Liver (tissue), 9 donors: Measurements from ENCODE around the gene WWOX. TPM values are rescaled to one million over a fixed set of nuclear protein-coding genes. Genes with fewer than 3 reads are reported as not detected.

ENCODE experiments used
- DNase-seq: peaks from one replicate; pipeline ENCODE4 v3.0.0-alpha.2; 2017; ENCODE audit warnings: low spot score
- H3K27ac ChIP-seq, 2 donors: one replicate each; pipeline ENCODE4 v1.7.0; 2013; ENCODE audit warnings: inconsistent platforms in 2 of 2, low read length in 2 of 2, control low read depth in 1 of 2, low read depth in 1 of 2, mild to moderate bottlenecking in 1 of 2
- H3K27me3 ChIP-seq, 4 donors: one replicate each; pipeline versions ENCODE4 v1.6.1 to v1.7.0; 2013; ENCODE audit warnings: low read length in 3 of 4, inconsistent platforms in 1 of 4, mild to moderate bottlenecking in 1 of 4, moderate library complexity in 1 of 4; ENCODE audit not compliant: control insufficient read depth in 4 of 4, insufficient read depth in 4 of 4
- H3K36me3 ChIP-seq, 4 donors: one replicate each; pipeline versions ENCODE4 v1.6.1 to v1.7.0; 2013; ENCODE audit warnings: low read length in 3 of 4, mild to moderate bottlenecking in 3 of 4, low read depth in 1 of 4, moderate library complexity in 1 of 4; ENCODE audit not compliant: control insufficient read depth in 4 of 4, insufficient read depth in 3 of 4
- H3K4me1 ChIP-seq, 4 donors: one replicate each; pipeline versions ENCODE4 v1.6.1 to v1.7.0; 2013; ENCODE audit warnings: low read length in 3 of 4, mild to moderate bottlenecking in 3 of 4, moderate library complexity in 1 of 4; ENCODE audit not compliant: control insufficient read depth in 4 of 4, insufficient read depth in 4 of 4
- H3K4me3 ChIP-seq, 3 donors: one replicate each; pipeline versions ENCODE4 v1.6.1 to v1.7.0; 2013; ENCODE audit warnings: low read length in 3 of 3, control low read depth in 1 of 3, low read depth in 1 of 3, mild to moderate bottlenecking in 1 of 3
- H3K9ac ChIP-seq, 2 donors: one replicate each; pipeline ENCODE4 v1.7.0; 2013; ENCODE audit warnings: low read length in 2 of 2, mild to moderate bottlenecking in 2 of 2, moderate library complexity in 2 of 2, control low read depth in 1 of 2, low read depth in 1 of 2
- H3K9me3 ChIP-seq, 4 donors: one replicate each; pipeline versions ENCODE4 v1.6.1 to v1.7.0; 2013; ENCODE audit warnings: low read length in 3 of 4; ENCODE audit not compliant: control insufficient read depth in 4 of 4
- ATF3 ChIP-seq: IDR thresholded peaks from 2 replicates; pipeline ENCODE4 v1.6.1; 2016; ENCODE audit warnings: antibody characterized with exemption
- CTCF ChIP-seq: fragments of 150-350 bp; IDR thresholded peaks from 2 replicates; pipeline ENCODE4 v1.5.1; 2017; ENCODE audit warnings: improper control_type of control experiment, low read depth, low read length; ENCODE audit not compliant: missing input control
- EGR1 ChIP-seq, 2 donors: IDR thresholded peaks; 2 replicates each; pipeline ENCODE4 v1.6.1; 2016 to 2018; ENCODE audit warnings: antibody characterized with exemption in 2 of 2, low read depth in 2 of 2
- FOXA1 ChIP-seq: IDR thresholded peaks from 2 replicates; pipeline ENCODE4 v1.6.1; 2016; ENCODE audit warnings: antibody characterized with exemption
- FOXA2 ChIP-seq: IDR thresholded peaks from 2 replicates; pipeline ENCODE4 v1.6.1; 2016; ENCODE audit warnings: antibody characterized with exemption
- HNF4A ChIP-seq, 2 donors: conservative IDR thresholded peaks; 2 replicates each; pipeline ENCODE4 v1.6.1; 2016; ENCODE audit warnings: antibody characterized with exemption in 2 of 2, mild to moderate bottlenecking in 2 of 2
- HNF4G ChIP-seq: IDR thresholded peaks from 2 replicates; pipeline ENCODE4 v1.6.1; 2016; ENCODE audit warnings: antibody characterized with exemption
- JUND ChIP-seq, 2 donors: IDR thresholded peaks; 2 replicates each; pipeline ENCODE4 v1.6.1; 2016; ENCODE audit warnings: antibody characterized with exemption in 2 of 2
- NR2F2 ChIP-seq: IDR thresholded peaks from 2 replicates; pipeline ENCODE4 v1.6.1; 2016; ENCODE audit warnings: antibody characterized with exemption
- RAD21 ChIP-seq, 2 donors: IDR thresholded peaks; 2 replicates each; pipeline ENCODE4 v1.6.1; 2016; ENCODE audit warnings: antibody characterized with exemption in 2 of 2, mild to moderate bottlenecking in 2 of 2
- RXRA ChIP-seq, 2 donors: IDR thresholded peaks; 2 replicates each; pipeline ENCODE4 v1.6.1; 2017 to 2018; ENCODE audit warnings: antibody characterized with exemption in 2 of 2, mild to moderate bottlenecking in 1 of 2
- SP1 ChIP-seq: IDR thresholded peaks from 2 replicates; pipeline ENCODE4 v1.6.1; 2018; ENCODE audit warnings: antibody characterized with exemption, mild to moderate bottlenecking
- TAF1 ChIP-seq: conservative IDR thresholded peaks from 2 replicates; pipeline ENCODE4 v1.6.1; 2016; ENCODE audit warnings: antibody characterized with exemption, mild to moderate bottlenecking
- YY1 ChIP-seq: IDR thresholded peaks from 2 replicates; pipeline ENCODE4 v1.6.1; 2016; ENCODE audit warnings: antibody characterized with exemption, mild to moderate bottlenecking
- ZBTB33 ChIP-seq: IDR thresholded peaks from 2 replicates; pipeline ENCODE4 v1.6.1; 2016; ENCODE audit warnings: antibody characterized with exemption
- WGBS: extraction: QIAGEN DNeasy Blood & Tissue Kit; methylation state at CpG from one replicate; pipeline ENCODE4 v1.1.7; 2013; 5-methylcytosine and 5-hydroxymethylcytosine counted together
- polyA plus RNA-seq, 2 donors: library from polyadenylated mRNA; stranded (reverse) in 1 of 2; unstranded in 1 of 2; fragments of 200-250 nt in 1 of 2; fragments of >200 nt in 1 of 2; fragmentation: Nextera tagmentation in 1 of 2; extraction: Ambion mirVana in 1 of 2; gene quantifications; one replicate each; pipeline versions ENCODE4 v1.2.1 to v1.2.3, GENCODE V29; 2013 to 2015
- total RNA-seq, 2 donors: library from RNA; depleted of rRNA; stranded (reverse); fragments of >200 nt; gene quantifications; one replicate each; pipeline ENCODE4 v1.2.3, GENCODE V29; 2014
- TF ChIP-seq, protein P1 (sequence below): IDR thresholded peaks from 2 replicates; pipeline ENCODE4 v1.6.1; 2016; ENCODE audit warnings: antibody characterized with exemption, mild to moderate bottlenecking
- TF ChIP-seq, protein P2 (sequence below): IDR thresholded peaks from 2 replicates; pipeline ENCODE4 v1.6.1; 2016; ENCODE audit warnings: antibody characterized with exemption
- donor health status: healthy.
- donor health status: healthy.
- donor health status: healthy.
- donor health status: healthy.
- donor health status: healthy.

The WWOX gene
- total and polyA plus RNA-seq, 4 donors, result 9.8 to 46.0 (median 15.3) TPM

DNA sequence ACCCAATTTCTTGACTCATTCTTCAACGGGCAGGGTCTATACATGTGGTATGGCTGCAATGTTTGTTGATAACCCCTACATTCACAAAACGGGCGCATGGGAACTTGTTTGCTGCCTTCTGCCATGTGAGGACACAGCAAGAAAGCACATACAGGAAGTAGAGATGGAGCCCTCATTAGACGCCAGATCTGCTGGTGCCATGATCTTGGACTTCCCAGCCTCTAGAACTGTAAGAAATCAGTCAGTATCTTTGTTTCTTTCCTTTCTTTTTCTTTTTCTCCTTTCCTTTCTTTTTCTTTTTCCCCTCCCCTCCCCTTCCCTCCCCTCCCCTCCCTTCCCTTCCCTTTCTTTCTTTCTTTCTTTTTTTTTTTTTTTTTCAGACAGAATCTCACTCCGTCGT is 165.2 kb downstream of the WWOX start:
- no peak overlapping the region for H3K4me3 ChIP-seq
- H3K27me3 ChIP-seq, result no peaks in the 10 kb centered on the region
- no peak overlapping the region for H3K9ac ChIP-seq
- H3K27ac ChIP-seq, result no peak overlapping the region
- H3K36me3 ChIP-seq, result no peaks in the 10 kb centered on the region
- WGBS, result 96% methylated on average over 6 of the region's 6 CpGs
- H3K9me3 ChIP-seq, result no peaks in the 10 kb centered on the region
- no peaks in the 10 kb centered on the region for H3K4me1 ChIP-seq
- DNase-seq, result no peak
- TF ChIP-seq TAF1 (no peak), FOXA1 (no peak), SP1 (no peak), HNF4G (no peak), RXRA (IDR thresholded peaks at IDR 0.05) (no peak), EGR1 (IDR thresholded peaks at IDR 0.05; ENCODE audit: low read depth in 2 of 2) (no peak), ATF3 (no peak), YY1 (no peak), CTCF (no peak), JUND (IDR thresholded peaks at IDR 0.05) (no peak), RAD21 (IDR thresholded peaks at IDR 0.05) (no peak), FOXA2 (no peak)
- TF ChIP-seq, protein P1, sequence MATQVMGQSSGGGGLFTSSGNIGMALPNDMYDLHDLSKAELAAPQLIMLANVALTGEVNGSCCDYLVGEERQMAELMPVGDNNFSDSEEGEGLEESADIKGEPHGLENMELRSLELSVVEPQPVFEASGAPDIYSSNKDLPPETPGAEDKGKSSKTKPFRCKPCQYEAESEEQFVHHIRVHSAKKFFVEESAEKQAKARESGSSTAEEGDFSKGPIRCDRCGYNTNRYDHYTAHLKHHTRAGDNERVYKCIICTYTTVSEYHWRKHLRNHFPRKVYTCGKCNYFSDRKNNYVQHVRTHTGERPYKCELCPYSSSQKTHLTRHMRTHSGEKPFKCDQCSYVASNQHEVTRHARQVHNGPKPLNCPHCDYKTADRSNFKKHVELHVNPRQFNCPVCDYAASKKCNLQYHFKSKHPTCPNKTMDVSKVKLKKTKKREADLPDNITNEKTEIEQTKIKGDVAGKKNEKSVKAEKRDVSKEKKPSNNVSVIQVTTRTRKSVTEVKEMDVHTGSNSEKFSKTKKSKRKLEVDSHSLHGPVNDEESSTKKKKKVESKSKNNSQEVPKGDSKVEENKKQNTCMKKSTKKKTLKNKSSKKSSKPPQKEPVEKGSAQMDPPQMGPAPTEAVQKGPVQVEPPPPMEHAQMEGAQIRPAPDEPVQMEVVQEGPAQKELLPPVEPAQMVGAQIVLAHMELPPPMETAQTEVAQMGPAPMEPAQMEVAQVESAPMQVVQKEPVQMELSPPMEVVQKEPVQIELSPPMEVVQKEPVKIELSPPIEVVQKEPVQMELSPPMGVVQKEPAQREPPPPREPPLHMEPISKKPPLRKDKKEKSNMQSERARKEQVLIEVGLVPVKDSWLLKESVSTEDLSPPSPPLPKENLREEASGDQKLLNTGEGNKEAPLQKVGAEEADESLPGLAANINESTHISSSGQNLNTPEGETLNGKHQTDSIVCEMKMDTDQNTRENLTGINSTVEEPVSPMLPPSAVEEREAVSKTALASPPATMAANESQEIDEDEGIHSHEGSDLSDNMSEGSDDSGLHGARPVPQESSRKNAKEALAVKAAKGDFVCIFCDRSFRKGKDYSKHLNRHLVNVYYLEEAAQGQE, result no peak

DNA sequence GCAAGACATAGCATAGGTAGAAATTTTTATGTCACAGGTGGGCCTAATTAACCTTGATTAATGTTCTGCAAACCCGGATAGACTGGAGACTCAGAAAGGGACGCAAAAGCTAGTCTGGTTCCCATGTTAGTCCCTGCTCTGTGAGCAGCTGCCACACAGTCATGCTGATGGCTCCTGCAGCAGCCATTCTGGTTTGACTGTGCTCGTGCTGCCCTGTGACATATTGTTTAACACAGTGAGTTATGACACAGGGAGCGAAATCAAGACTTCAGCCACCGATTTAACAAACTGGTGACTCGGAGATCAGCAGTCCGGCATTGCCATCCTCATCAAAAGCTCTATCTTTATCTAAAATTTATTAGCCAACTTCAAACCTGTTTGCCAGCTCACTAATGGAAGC is 169.8 kb downstream of the WWOX start:
- H3K27me3 ChIP-seq, result no peaks in the 10 kb centered on the region
- no peak overlapping the region for H3K4me3 ChIP-seq
- TF ChIP-seq RAD21 (IDR thresholded peaks at IDR 0.05) (no peak), FOXA2 (no peak), ZBTB33 (no peak), NR2F2 (no peak), ATF3 (no peak), YY1 (no peak), HNF4G (no peak), CTCF (no peak), HNF4A (conservative IDR thresholded peaks at IDR 0.05) (no peak), RXRA (IDR thresholded peaks at IDR 0.05) (no peak), FOXA1 (no peak)
- TF ChIP-seq, protein P2, sequence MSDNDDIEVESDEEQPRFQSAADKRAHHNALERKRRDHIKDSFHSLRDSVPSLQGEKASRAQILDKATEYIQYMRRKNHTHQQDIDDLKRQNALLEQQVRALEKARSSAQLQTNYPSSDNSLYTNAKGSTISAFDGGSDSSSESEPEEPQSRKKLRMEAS, result no peak
- no peak overlapping the region for H3K9ac ChIP-seq
- no peak for DNase-seq
- no peaks in the 10 kb centered on the region for H3K9me3 ChIP-seq
- no peaks in the 10 kb centered on the region for H3K36me3 ChIP-seq
- H3K27ac ChIP-seq, result no peak overlapping the region
- no peaks in the 10 kb centered on the region for H3K4me1 ChIP-seq
- WGBS, result 93% methylated on average over 7 of the region's 7 CpGs
